ENCODE results near the gene PTPRG.
A peak's percentile ranks its signal among the peaks of the same experiment; 100 is the strongest.

The PTPRG gene

GRCh38 chr3:61765157-61765876, 203.9 kb downstream of the PTPRG start:
- DNase-seq (ENCODE audit: low read depth in 2 of 2), result no peak

DNA sequence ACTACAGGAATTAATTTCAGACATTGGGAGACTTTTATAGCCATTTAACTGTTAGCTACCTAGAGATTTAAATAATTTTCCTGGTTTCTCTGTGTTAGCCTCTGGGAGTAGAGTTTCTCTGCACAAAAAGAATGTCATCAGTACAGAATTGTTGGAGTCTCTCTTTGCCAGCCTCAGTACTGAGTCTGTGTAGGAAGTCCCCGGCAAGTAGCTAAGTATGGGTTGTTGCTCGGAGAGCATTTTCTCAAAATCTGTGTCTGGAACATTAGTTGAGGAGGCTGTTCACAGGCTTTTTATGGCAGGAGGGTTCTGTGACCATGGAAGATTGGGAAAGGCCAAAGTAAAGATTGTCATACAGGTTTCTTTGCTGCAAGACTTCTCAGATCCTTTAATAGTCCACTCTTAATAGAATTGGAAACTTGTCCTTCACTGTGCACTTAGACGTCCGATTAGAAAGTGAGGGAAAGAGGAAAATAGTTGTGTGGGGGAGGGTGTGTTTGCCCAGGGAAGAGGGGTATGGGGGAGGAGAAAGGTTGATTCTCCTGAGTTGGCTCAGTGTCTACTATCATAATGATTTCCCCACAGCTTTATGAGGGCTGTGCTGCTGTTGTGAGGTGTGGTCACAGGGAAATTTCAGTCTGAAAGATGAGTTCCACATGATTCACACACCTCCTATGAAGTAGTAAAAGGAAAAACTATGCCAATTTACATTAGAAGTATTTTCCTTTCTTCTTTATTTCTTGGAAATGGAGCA, 207.1 kb downstream of the PTPRG start:
- DNase-seq (ENCODE audit: low read depth in 2 of 2), result peak; percentile 5 to 23

DNA sequence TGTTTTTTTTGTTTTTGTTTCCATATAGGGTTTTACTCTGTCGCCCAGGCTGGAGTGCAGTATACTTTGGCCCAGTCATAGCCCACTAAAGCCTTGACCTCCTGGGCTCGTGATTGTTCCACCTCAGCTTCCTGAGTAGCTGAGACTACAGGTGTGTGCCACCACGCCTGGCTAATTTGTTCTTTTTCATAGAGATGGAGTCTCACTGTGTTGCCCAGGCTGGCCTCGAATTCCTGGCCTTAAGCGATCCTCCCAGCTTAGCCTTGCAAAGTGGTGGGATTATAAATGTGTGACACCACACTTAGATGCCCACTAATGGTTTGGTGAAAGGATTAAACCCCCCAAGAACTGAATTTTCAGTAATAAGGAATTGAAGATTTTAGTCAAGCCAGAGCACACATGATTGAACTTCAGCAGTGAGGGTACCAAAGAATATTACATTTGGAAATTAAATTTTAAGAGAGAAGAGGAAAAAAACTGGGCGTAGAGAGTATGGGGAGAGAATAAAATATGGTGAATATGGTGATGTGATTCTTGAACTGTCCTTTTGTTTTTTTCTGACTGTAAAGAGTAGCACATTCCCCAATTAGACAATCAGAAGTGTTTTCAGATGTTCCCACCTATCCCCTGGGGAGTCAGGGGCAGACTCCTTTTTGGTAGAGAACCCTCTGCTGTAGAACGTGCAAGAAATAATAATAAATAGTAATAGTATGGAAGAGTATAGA, 208.1 kb downstream of the PTPRG start:
- no peak for DNase-seq (ENCODE audit: low read depth in 2 of 2)

- no peak for DNase-seq (ENCODE audit: low read depth in 2 of 2)
These were observed 210.6 kb downstream of the PTPRG start for GRCh38 chr3:61771976-61772375.

GRCh38 chr3:61772456-61772855, 211.1 kb downstream of the PTPRG start:
- peak; percentile 29 to 33 for DNase-seq (ENCODE audit: low read depth in 2 of 2)

DNA sequence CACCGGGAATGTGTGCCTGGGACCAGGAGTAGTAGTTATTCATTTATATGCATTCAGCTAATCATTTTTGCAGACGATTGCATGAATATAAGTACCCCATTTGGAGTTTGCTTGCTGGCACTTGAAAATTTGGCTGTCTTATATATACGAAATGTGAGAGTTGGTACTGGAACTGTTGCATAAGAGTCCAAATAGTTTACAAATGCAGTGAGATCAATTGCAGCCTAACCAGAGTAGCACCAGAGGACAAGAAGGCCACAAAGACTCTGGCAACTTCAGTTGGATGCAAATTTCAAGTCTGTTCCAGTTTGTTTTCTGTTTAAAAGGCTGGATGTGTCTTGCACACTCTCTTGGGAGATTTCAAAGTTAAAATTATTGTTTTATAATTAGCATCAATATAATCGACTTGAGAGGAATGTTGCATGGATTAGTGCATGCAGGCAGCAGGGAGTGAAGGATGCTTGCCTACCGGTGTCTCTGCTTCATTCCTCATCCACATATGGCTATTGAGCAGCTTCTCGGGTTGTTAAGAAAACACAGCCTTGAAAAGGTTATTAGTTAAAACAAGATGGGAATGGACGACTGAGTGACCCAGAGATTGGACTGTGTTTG, 213.0 kb downstream of the PTPRG start:
- DNase-seq (ENCODE audit: low read depth in 2 of 2), result no peak

DNA sequence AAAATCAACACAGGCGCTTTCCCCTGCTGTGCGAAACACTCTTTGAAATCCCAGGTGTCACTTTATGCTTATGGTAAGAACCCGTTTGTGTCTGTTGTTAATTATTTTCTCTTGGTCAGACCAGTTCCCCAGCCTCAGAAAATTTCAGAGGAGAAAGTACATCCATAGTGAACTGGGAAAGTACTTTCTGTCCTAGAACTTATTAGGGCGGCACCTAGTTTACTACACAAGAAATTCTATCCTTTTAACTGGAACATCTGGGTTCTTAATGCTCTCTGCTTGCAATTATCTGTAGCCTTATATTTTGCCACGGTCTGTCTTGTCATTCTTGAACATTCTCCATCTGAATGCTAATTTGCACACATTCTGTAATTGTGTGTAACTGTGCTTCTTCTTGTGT, 215.0 kb downstream of the PTPRG start:
- DNase-seq (ENCODE audit: low read depth in 2 of 2), result no peak

DNA sequence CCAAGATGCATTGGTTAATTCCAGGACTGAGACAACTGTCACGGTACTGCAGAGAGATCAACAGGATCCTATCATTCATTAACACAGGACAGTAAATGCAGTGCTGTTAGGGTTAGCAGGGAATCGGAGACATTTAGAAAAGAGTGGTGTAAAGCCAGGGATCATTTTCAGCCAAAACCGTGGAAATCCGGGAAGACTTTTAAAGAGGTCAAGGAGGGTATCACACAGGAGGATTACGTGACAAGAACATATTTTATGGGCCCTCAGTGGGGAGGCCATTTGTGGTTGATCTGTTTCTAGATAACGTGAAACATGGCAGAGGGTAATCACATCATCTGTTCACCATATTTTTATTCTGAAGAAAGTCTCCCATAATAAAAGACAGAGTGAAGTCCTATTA, 216.1 kb downstream of the PTPRG start:
- no peak for DNase-seq (ENCODE audit: low read depth in 2 of 2)

DNA sequence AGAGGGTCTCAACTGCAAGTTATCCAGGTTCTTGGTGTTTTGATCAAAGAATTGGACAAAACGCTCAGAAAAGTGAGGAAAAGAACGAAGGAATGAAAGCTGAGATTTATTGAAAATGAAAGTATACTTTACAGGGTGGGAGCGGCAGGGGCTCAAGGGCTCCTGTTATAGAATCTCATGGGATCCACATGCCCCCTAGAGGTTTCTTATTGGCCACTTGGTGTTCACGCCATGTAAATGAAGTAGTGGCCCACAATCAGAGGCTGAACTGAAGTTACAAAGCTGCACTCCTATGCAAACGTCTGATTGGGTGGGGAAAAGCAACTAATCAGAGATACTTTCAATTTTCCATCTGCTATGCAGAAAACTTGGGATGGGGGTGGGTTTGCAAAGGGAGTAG, 216.7 kb downstream of the PTPRG start:
- no peak for DNase-seq (ENCODE audit: low read depth in 2 of 2)

GRCh38 chr3:61780016-61780415, 218.6 kb downstream of the PTPRG start:
- peak; percentile 20 to 34 for DNase-seq (ENCODE audit: low read depth in 2 of 2)

DNA sequence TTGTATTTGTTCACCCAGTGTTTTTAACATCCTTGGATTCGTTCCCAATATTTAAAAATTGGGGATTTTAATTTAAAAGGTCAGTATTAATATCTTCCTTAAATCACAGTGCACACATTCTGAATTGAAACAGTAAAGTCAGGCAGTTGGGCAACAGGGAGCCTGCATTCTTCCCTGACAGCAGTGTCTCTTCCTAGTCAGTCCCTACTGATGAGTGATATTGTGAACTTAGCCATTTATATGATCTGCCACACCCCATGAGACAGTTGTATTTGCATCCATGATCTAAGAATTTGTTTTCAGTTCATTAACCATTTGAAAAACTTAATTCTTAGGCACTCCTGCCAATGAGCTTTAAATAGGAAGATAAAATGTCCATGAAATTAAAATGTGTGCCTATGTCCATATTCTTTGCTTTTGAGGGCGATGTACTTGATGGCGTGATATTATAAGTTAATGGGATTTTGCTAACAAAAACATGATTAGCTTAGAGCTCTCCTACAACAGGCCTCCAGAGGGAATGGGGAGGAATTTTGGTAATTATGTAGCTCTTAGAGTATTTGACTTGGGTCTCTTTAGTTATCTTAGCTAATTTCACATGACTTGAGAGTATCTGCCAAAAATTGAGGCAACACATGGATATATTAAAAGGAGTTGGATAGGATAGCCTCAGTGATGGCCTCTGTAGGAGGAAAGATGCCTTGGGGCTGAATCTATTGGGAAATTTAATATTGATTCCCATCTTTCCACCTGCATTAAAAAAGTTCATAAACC, 219.3 kb downstream of the PTPRG start:
- no peak for DNase-seq (ENCODE audit: low read depth in 2 of 2)

GRCh38 chr3:61783993-61784718, 222.8 kb downstream of the PTPRG start:
- peak; percentile 70 to 72 for DNase-seq (ENCODE audit: low read depth in 2 of 2)

- DNase-seq (ENCODE audit: low read depth in 2 of 2), result no peak
These were observed 227.5 kb downstream of the PTPRG start for GRCh38 chr3:61788623-61789507.

DNA sequence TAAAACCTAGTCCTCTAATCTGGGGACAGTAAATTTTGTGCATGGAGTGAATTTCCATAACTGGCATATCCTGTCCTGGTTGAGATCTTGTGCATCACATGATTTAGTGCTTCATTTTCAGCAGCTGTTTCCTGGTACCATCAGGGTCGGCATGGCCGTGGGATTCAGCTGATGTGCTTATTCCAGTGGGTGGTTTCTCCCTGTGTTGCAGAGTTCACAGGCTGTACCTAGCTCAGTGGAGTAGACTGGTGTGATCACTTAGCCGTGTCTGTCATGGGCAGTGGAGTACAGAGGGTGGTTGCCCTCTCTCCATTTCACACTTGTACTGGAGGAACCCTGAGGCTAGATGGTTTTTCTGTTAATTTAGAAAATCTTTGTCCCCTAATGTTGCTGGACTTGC, 228.5 kb downstream of the PTPRG start:
- no peak for DNase-seq (ENCODE audit: low read depth in 2 of 2)

DNA sequence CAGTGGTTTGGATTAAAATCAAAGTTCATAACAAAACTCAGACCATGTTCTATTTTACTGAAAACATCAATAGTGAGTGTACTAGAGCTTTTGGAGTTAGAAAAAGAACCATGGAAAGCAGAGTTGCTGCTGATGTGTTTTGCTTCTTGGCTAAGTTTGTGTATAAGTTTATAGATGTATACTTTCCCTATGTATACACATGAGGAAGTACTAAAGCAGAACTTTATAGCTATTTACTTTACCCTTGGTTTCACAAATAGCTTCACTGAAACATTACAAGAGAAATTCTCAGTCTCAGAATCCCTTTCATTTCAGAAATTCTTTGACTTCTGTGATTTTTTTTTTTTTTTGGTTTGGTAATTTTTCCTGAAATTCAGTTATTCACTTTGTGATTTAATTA, 229.0 kb downstream of the PTPRG start:
- no peak for DNase-seq (ENCODE audit: low read depth in 2 of 2)

GRCh38 chr3:61793056-61793455, 231.7 kb downstream of the PTPRG start:
- no peak for DNase-seq (ENCODE audit: low read depth in 2 of 2)

- no peak for DNase-seq (ENCODE audit: low read depth in 2 of 2)
These were observed 232.2 kb downstream of the PTPRG start for GRCh38 chr3:61793521-61793920.

DNA sequence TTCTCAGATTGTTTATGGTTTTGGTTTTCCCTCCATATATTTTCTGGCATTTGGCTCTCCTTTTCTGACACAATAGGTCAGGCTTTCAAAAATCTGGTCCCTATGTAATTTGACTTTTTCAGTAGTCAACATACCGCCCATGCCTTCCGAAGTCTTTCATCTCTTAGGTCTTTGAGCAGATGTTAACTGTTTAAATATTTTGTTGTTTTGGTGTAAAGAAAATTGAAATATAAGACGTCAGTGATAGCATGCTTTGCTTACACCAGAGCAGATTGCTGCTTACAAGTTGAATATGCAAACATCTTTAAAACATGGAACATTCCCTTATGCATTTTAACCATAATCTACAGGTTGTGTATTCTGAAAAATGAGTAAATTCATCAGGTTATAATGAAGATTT, 233.0 kb downstream of the PTPRG start:
- no peak for DNase-seq (ENCODE audit: low read depth in 2 of 2)

GRCh38 chr3:61794961-61795360, 233.6 kb downstream of the PTPRG start:
- DNase-seq (ENCODE audit: low read depth in 2 of 2), result no peak
